ENCODE measurements around the gene GREM2. TPM values are rescaled to one million over a fixed set of nuclear protein-coding genes. Genes with fewer than 3 reads are reported as not detected.

GREM2 gene
- total and polyA plus RNA-seq, 3 experiments from 2014 or later: 0.61 TPM; not detected in 2

GRCh38 chr1:240487493-240487892 is 124.5 kb downstream of the GREM2 start:
- Histone ChIP-seq H3K4me3 (ENCODE audit: low read length) (no peak overlapping the region), H3K36me3 (ENCODE audit: insufficient read depth, low read length) (no peaks in the 10 kb centered on the region), H3K9me3 (ENCODE audit: low read length) (no peaks in the 10 kb centered on the region), H3K27me3 (ENCODE audit: insufficient read depth, low read length, poor library complexity, severe bottlenecking) (no peaks in the 10 kb centered on the region), H3K4me1 (ENCODE audit: insufficient read depth, low read length) (no peaks in the 10 kb centered on the region), H3K27ac (ENCODE audit: low read depth, low read length) (no peak overlapping the region)
- H3K27me3 Mint-ChIP-seq: no peaks in the 10 kb centered on the region
- CTCF ChIA-PET: no interaction called here
- DNase-seq: no peak
- peak overlapping the region in 1 of 8 donors; percentile 51 for H3K27ac Mint-ChIP-seq
- peaks cover 0 to 20% (median 6%) of the 10 kb centered on the region in 5 donors for H3K9me3 Mint-ChIP-seq
- no peaks in the 10 kb centered on the region for H3K36me3 Mint-ChIP-seq
- POLR2A ChIA-PET: no interaction called here
- H3K4me1 Mint-ChIP-seq: no peaks in the 10 kb centered on the region
- no peak overlapping the region for H3K4me3 Mint-ChIP-seq

- H3K4me1 Mint-ChIP-seq: no peaks in the 10 kb centered on the region
- DNase-seq: no peak
- H3K4me3 ChIP-seq (ENCODE audit: low read length): no peak overlapping the region
- H3K4me3 Mint-ChIP-seq: no peak overlapping the region
- H3K9me3 Mint-ChIP-seq: peaks cover 0 to 16% (median 4%) of the 10 kb centered on the region in 5 donors
- no peaks in the 10 kb centered on the region for H3K27me3 Mint-ChIP-seq
- H3K9me3 ChIP-seq (ENCODE audit: low read length): no peaks in the 10 kb centered on the region
- no peak overlapping the region for H3K27ac ChIP-seq (ENCODE audit: low read depth, low read length)
- no peaks in the 10 kb centered on the region for H3K36me3 ChIP-seq (ENCODE audit: insufficient read depth, low read length)
- no peaks in the 10 kb centered on the region for H3K27me3 ChIP-seq (ENCODE audit: insufficient read depth, low read length, poor library complexity, severe bottlenecking)
- no peaks in the 10 kb centered on the region for H3K4me1 ChIP-seq (ENCODE audit: insufficient read depth, low read length)
- ChIA-PET CTCF (no interaction called here), POLR2A (no interaction called here)
- no peak overlapping the region for H3K27ac Mint-ChIP-seq
- no peaks in the 10 kb centered on the region for H3K36me3 Mint-ChIP-seq
Measured at GRCh38 chr1:240486611-240487010, 125.3 kb downstream of the GREM2 start.

- H3K27me3 ChIP-seq (ENCODE audit: insufficient read depth, low read length, poor library complexity, severe bottlenecking): no peaks in the 10 kb centered on the region
- ChIA-PET CTCF (no interaction called here), POLR2A (no interaction called here)
- H3K36me3 ChIP-seq (ENCODE audit: insufficient read depth, low read length): no peaks in the 10 kb centered on the region
- no peaks in the 10 kb centered on the region for H3K9me3 ChIP-seq (ENCODE audit: low read length)
- Mint-ChIP-seq H3K4me3 (no peak overlapping the region), H3K27me3 (no peaks in the 10 kb centered on the region), H3K4me1 (no peaks in the 10 kb centered on the region), H3K9me3 (peaks cover 0 to 16% (median 3%) of the 10 kb centered on the region in 5 donors), H3K27ac (no peak overlapping the region), H3K36me3 (no peaks in the 10 kb centered on the region)
- H3K4me3 ChIP-seq (ENCODE audit: low read length): no peak overlapping the region
- no peaks in the 10 kb centered on the region for H3K4me1 ChIP-seq (ENCODE audit: insufficient read depth, low read length)
- no peak for DNase-seq
- no peak overlapping the region for H3K27ac ChIP-seq (ENCODE audit: low read depth, low read length)
Measured at GRCh38 chr1:240484804-240485443, 127.0 kb downstream of the GREM2 start.

DNA sequence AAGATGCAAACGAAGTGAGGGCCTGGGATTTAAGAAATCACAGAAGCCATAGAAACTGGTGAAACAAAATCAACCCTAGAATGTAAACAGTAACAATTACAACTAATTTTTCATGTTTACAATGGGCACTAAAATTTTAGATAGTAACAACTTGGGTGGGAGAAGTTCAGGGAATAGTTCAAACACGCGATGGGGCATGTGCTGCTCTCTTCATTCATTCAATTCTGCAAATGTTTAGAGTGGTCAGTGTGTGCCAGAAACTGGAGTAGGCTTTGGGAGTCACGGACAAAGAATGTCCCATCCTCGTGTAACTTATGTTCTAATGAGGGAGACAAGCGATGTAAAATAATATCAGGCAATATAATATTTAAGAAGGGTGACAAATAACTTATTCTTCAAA is 133.4 kb downstream of the GREM2 start:
- Histone ChIP-seq H3K27ac (ENCODE audit: low read depth, low read length) (no peak overlapping the region), H3K27me3 (ENCODE audit: insufficient read depth, low read length, poor library complexity, severe bottlenecking) (no peaks in the 10 kb centered on the region), H3K4me1 (ENCODE audit: insufficient read depth, low read length) (no peaks in the 10 kb centered on the region), H3K4me3 (ENCODE audit: low read length) (no peak overlapping the region), H3K36me3 (ENCODE audit: insufficient read depth, low read length) (no peaks in the 10 kb centered on the region), H3K9me3 (ENCODE audit: low read length) (no peaks in the 10 kb centered on the region)
- no peaks in the 10 kb centered on the region for H3K36me3 Mint-ChIP-seq
- no peak overlapping the region for H3K4me3 Mint-ChIP-seq
- H3K4me1 Mint-ChIP-seq: no peaks in the 10 kb centered on the region
- H3K27ac Mint-ChIP-seq: no peak overlapping the region
- ChIA-PET POLR2A (no interaction called here), CTCF (no interaction called here)
- H3K27me3 Mint-ChIP-seq: peaks cover 0 to 8% of the 10 kb centered on the region in 2 donors
- no peak for DNase-seq
- H3K9me3 Mint-ChIP-seq: peaks cover 0 to 9% (median 4%) of the 10 kb centered on the region in 5 donors

DNA sequence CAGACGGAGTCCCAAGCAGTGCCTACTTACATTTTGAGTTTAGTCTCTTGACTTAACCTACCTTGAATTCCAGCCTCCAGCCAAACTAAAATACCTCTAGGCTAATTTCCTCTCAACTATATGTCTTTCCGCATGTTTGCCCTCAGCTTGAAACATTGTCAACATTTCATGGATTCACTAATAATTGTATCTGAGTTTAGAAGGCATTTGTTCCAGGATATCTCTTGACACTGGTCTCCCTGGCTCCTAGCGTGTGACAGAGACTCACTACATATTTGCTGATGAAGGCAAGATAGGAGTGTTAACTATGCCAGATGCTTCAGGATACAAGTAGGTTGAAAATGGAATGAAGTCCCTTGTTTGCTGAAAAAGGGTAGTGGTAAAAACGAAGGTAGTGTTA is 136.1 kb downstream of the GREM2 start:
- ChIA-PET CTCF (no interaction called here), POLR2A (no interaction called here)
- Histone ChIP-seq H3K27ac (ENCODE audit: low read depth, low read length) (no peak overlapping the region), H3K27me3 (ENCODE audit: insufficient read depth, low read length, poor library complexity, severe bottlenecking) (no peaks in the 10 kb centered on the region), H3K4me1 (ENCODE audit: insufficient read depth, low read length) (no peaks in the 10 kb centered on the region), H3K36me3 (ENCODE audit: insufficient read depth, low read length) (no peaks in the 10 kb centered on the region), H3K4me3 (ENCODE audit: low read length) (no peak overlapping the region), H3K9me3 (ENCODE audit: low read length) (no peaks in the 10 kb centered on the region)
- peaks cover 0 to 9% (median 4%) of the 10 kb centered on the region in 5 donors for H3K9me3 Mint-ChIP-seq
- peaks cover 0 to 8% of the 10 kb centered on the region in 2 donors for H3K27me3 Mint-ChIP-seq
- H3K4me1 Mint-ChIP-seq: no peaks in the 10 kb centered on the region
- DNase-seq: no peak
- H3K4me3 Mint-ChIP-seq: no peak overlapping the region
- no peaks in the 10 kb centered on the region for H3K36me3 Mint-ChIP-seq
- H3K27ac Mint-ChIP-seq: no peak overlapping the region

DNA sequence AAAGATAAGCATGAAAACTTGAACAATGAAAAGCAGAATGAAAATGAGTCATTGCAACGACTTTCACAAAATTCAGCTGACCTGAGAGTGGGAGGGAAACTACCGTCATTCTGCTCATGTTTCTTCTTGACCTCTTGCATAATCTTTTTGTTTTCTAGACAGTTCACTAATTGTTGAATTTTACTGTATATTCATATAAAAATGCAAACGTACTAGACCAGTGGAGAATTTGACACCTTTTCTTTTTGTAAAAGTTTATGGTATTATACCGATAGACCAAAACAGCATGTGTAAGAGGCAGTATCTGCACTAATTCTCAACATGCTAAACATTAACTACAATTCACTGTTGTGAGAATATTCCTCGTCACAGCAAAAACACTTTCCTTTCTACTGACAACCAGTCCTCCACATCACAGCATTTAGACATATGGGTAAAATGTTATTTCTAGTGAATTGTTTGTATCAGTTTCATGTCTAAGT is 137.8 kb downstream of the GREM2 start:
- Histone ChIP-seq H3K9me3 (ENCODE audit: low read length) (no peaks in the 10 kb centered on the region), H3K27me3 (ENCODE audit: insufficient read depth, low read length, poor library complexity, severe bottlenecking) (no peaks in the 10 kb centered on the region), H3K4me1 (ENCODE audit: insufficient read depth, low read length) (no peaks in the 10 kb centered on the region), H3K4me3 (ENCODE audit: low read length) (no peak overlapping the region), H3K36me3 (ENCODE audit: insufficient read depth, low read length) (no peaks in the 10 kb centered on the region), H3K27ac (ENCODE audit: low read depth, low read length) (no peak overlapping the region)
- ChIA-PET CTCF (no interaction called here), POLR2A (no interaction called here)
- DNase-seq: no peak
- H3K4me1 Mint-ChIP-seq: no peaks in the 10 kb centered on the region
- H3K27me3 Mint-ChIP-seq: peaks cover 0 to 8% of the 10 kb centered on the region in 2 donors
- H3K4me3 Mint-ChIP-seq: no peak overlapping the region
- H3K27ac Mint-ChIP-seq: no peak overlapping the region
- peaks cover 0 to 9% (median 4%) of the 10 kb centered on the region in 5 donors for H3K9me3 Mint-ChIP-seq
- no peaks in the 10 kb centered on the region for H3K36me3 Mint-ChIP-seq

DNA sequence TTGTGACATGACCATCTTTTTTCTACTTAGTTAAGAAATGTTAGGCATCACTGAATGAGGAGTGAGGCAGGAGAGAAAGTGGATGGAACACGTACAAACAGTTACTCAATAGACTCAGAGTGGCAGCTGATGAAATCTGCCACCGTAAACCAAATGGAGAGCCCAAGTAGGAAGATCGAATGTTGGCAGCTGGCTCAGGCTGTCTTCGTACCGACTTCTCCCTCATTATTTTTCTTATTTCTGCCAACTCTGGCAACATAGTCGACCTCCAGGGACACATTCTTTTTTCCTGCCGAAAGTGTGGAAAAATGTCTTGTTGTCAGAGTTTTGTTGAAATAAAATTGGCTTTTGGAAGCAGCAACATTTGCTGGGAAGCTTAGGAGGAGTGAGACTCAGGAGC is 143.3 kb downstream of the GREM2 start:
- Histone ChIP-seq H3K4me3 (ENCODE audit: low read length) (no peak overlapping the region), H3K4me1 (ENCODE audit: insufficient read depth, low read length) (no peaks in the 10 kb centered on the region), H3K36me3 (ENCODE audit: insufficient read depth, low read length) (no peaks in the 10 kb centered on the region), H3K27ac (ENCODE audit: low read depth, low read length) (no peak overlapping the region), H3K9me3 (ENCODE audit: low read length) (no peaks in the 10 kb centered on the region), H3K27me3 (ENCODE audit: insufficient read depth, low read length, poor library complexity, severe bottlenecking) (no peaks in the 10 kb centered on the region)
- ChIA-PET CTCF (no interaction called here), POLR2A (no interaction called here)
- no peak for DNase-seq
- Mint-ChIP-seq H3K4me3 (no peak overlapping the region), H3K27ac (no peak overlapping the region), H3K4me1 (peaks cover 0 to 12% (median 8%) of the 10 kb centered on the region in 3 donors), H3K27me3 (peaks cover 0 to 2% of the 10 kb centered on the region in 2 donors), H3K36me3 (no peaks in the 10 kb centered on the region), H3K9me3 (peaks cover 0 to 5% (median 0%) of the 10 kb centered on the region in 5 donors)

- Mint-ChIP-seq H3K27ac (no peak overlapping the region), H3K9me3 (peaks cover 0 to 5% (median 0%) of the 10 kb centered on the region in 5 donors), H3K4me1 (peaks cover 0 to 12% (median 8%) of the 10 kb centered on the region in 3 donors), H3K27me3 (peaks cover 0 to 2% of the 10 kb centered on the region in 2 donors), H3K4me3 (no peak overlapping the region), H3K36me3 (no peaks in the 10 kb centered on the region)
- Histone ChIP-seq H3K36me3 (ENCODE audit: insufficient read depth, low read length) (no peaks in the 10 kb centered on the region), H3K27me3 (ENCODE audit: insufficient read depth, low read length, poor library complexity, severe bottlenecking) (no peaks in the 10 kb centered on the region), H3K27ac (ENCODE audit: low read depth, low read length) (no peak overlapping the region), H3K4me3 (ENCODE audit: low read length) (no peak overlapping the region), H3K9me3 (ENCODE audit: low read length) (no peaks in the 10 kb centered on the region), H3K4me1 (ENCODE audit: insufficient read depth, low read length) (no peaks in the 10 kb centered on the region)
- CTCF ChIA-PET: no interaction called here
- POLR2A ChIA-PET: no interaction called here
- no peak for DNase-seq
Measured at GRCh38 chr1:240467895-240468294, 144.1 kb downstream of the GREM2 start.
